HepG2 (cell line): ENCODE results near the gene MTMR3. TPM values are rescaled to one million over a fixed set of nuclear protein-coding genes. Genes with fewer than 3 reads are reported as not detected.

Experiments used
- ATAC-seq: fragments of 200-7000 bp; cut with Tn5 transposase; 3 replicates; pipeline ENCODE4 v1.9.1; 2020; ENCODE audit warnings: mild to moderate bottlenecking, moderate library complexity
- BruUV-seq: library from RNA; stranded (reverse); fragments of 400-500 nt; replicated peaks from 2 replicates; lab custom pipeline; 2021; lab: Mats Ljungman, UMichigan
- CTCF ChIA-PET: fragments of 300-600 bp; formaldehyde crosslinking; extraction: SDS; loops from one replicate; lab custom pipeline; 2021; ENCODE audit warnings: low total read pairs, inconsistent platforms, low intra/inter-chr PET ratio; lab: Yijun Ruan, JAX
- POLR2A ChIA-PET: fragments of 350-600 bp; sonication (Branson Sonifier 250); formaldehyde crosslinking; loops from one replicate; lab custom pipeline; 2020; ENCODE audit warnings: antibody characterized with exemption, inconsistent platforms; lab: Yijun Ruan, JAX
- DNase-seq: peaks from one replicate; pipeline ENCODE4 v3.0.0-alpha.2; 2015; ENCODE audit warnings: low spot score
- FAIRE-seq: peaks from 3 replicates; lab custom pipeline; 2011; peaks lifted over from hg19 to GRCh38; lab: Jason Lieb, UNC
- H2AFZ ChIP-seq: one replicate; pipeline ENCODE4 v1.6.1; 2011; ENCODE audit warnings: low read length, inconsistent platforms
- H3K27ac ChIP-seq: fragments of 300-600 bp; 3 replicates; pipeline ENCODE4 v1.8.0; 2011; ENCODE audit warnings: mixed run types, mild to moderate bottlenecking, mixed read lengths, low read length, inconsistent platforms; ENCODE audit not compliant: insufficient read depth; ENCODE audit errors: extremely low read length
- H3K27me3 ChIP-seq, 2 experiments: fragments of 200-600 bp in 1 of 2; 2 replicates in 1 of 2; 3 replicates in 1 of 2; pipeline versions ENCODE4 v1.6.0 to v1.8.0; 2011; ENCODE audit warnings: low read length in 2 of 2, mild to moderate bottlenecking in 2 of 2, moderate library complexity in 2 of 2, inconsistent platforms in 1 of 2; ENCODE audit not compliant: insufficient read depth in 2 of 2, control insufficient read depth in 1 of 2
- H3K36me3 ChIP-seq, 2 experiments: fragments of 200-600 bp in 1 of 2; replicated peaks in 1 of 2; 2 replicates in 1 of 2; 3 replicates in 1 of 2; pipeline versions ENCODE4 v1.5.1 to v1.8.0; 2011; ENCODE audit warnings: low read length in 2 of 2, inconsistent platforms in 1 of 2; ENCODE audit not compliant: insufficient read depth in 2 of 2, control insufficient read depth in 1 of 2
- H3K4me1 ChIP-seq: 2 replicates; pipeline ENCODE4 v1.5.1; 2012; ENCODE audit warnings: low read length, inconsistent platforms; ENCODE audit not compliant: insufficient read depth
- H3K4me2 ChIP-seq: 2 replicates; pipeline ENCODE4 v1.6.0; 2011; ENCODE audit warnings: low read depth, low read length, inconsistent platforms
- H3K4me3 ChIP-seq, 3 experiments: fragments of 200-600 bp in 1 of 3; sonication (generic), shearing (Covaris generic) in 1 of 3; replicated peaks in 1 of 3; 2 replicates each; pipeline ENCODE4 v1.5.1; 2011 to 2016; ENCODE audit warnings: low read length in 3 of 3, inconsistent platforms in 2 of 3, low read depth in 2 of 3, mild to moderate bottlenecking in 2 of 3, control low read depth in 1 of 3, mixed read lengths in 1 of 3; ENCODE audit not compliant: insufficient read depth in 1 of 3
- H3K79me2 ChIP-seq: one replicate; pipeline ENCODE4 v1.6.1; 2011; ENCODE audit warnings: low read length, inconsistent platforms; ENCODE audit not compliant: insufficient read depth
- H3K9ac ChIP-seq: 2 replicates; pipeline ENCODE4 v1.6.0; 2011; ENCODE audit warnings: mild to moderate bottlenecking, low read depth, low read length, inconsistent platforms; ENCODE audit not compliant: insufficient read depth
- H3K9me3 ChIP-seq: 2 replicates; pipeline ENCODE4 v1.5.1; 2012; ENCODE audit warnings: mild to moderate bottlenecking, low read length
- H4K20me1 ChIP-seq: 2 replicates; pipeline ENCODE4 v1.6.0; 2011; ENCODE audit warnings: inconsistent platforms, mild to moderate bottlenecking, low read length, moderate library complexity; ENCODE audit not compliant: insufficient read depth
- ELF3 ChIP-seq: IDR thresholded peaks from 2 replicates; pipeline ENCODE4 v1.6.1; 2016; ENCODE audit warnings: missing genetic modification reagents, missing compliant biosample characterization
- HBP1 ChIP-seq: IDR thresholded peaks from 2 replicates; pipeline ENCODE4 v1.6.1; 2016; ENCODE audit warnings: low read depth, control low read depth
- MAX ChIP-seq: IDR thresholded peaks from 2 replicates; pipeline ENCODE4 v1.6.1; 2012; ENCODE audit warnings: inconsistent platforms
- PHB2 ChIP-seq: fragments of 450-650 bp; IDR thresholded peaks from 2 replicates; pipeline ENCODE4 v1.6.1; 2018; ENCODE audit not compliant: partially characterized antibody
- STAT6 ChIP-seq: sonication (generic); formaldehyde crosslinking; IDR thresholded peaks from 2 replicates; pipeline ENCODE4 v1.4.0; 2020; ENCODE audit warnings: missing genetic modification reagents, mild to moderate bottlenecking, borderline replicate concordance
- ZNF18 ChIP-seq: sonication (generic); formaldehyde crosslinking; IDR thresholded peaks from 2 replicates; pipeline ENCODE4 v1.8.0; 2022; ENCODE audit warnings: mild to moderate bottlenecking, missing genetic modification reagents; ENCODE audit not compliant: insufficient replicate concordance
- ZNF260 ChIP-seq: sonication (generic); formaldehyde crosslinking; IDR thresholded peaks from 2 replicates; pipeline ENCODE4 v1.4.0; 2020; ENCODE audit warnings: missing genetic modification reagents, low read depth, mild to moderate bottlenecking, borderline replicate concordance
- ZNF556 ChIP-seq: sonication (generic); formaldehyde crosslinking; IDR thresholded peaks from 2 replicates; pipeline ENCODE4 v1.4.0; 2020; ENCODE audit warnings: mild to moderate bottlenecking, missing genetic modification reagents, borderline replicate concordance
- ZNF710 ChIP-seq: sonication (generic); formaldehyde crosslinking; IDR thresholded peaks from 2 replicates; pipeline ENCODE4 v1.5.0; 2020; ENCODE audit warnings: mild to moderate bottlenecking, missing genetic modification reagents, borderline replicate concordance
- WGBS: methylation state at CpG from one replicate; pipeline ENCODE4 v1.1.6; 2017; ENCODE audit warnings: low lambda C conversion rate; 5-methylcytosine and 5-hydroxymethylcytosine counted together
- in situ Hi-C: cut with HindIII; loops from 2 replicates; pipeline ENCODE4 v1.10.0; 2017; ENCODE audit warnings: low pct_unique_long_range_greater_than_20kb; ENCODE audit not compliant: extremely low pct_ligation_motif_present
- intact Hi-C: fragments of 100-400 bp; cut with micrococcal nuclease; formaldehyde crosslinking; loops from one replicate; pipeline ENCODE4 v1.10.0; 2022; ENCODE audit not compliant: unreplicated experiment
- polyA plus RNA-seq, 8 experiments: library from polyadenylated mRNA; depleted of rRNA in 3 of 8; stranded (reverse) in 7 of 8; unstranded in 1 of 8; fragments of >200 nt; fragmentation: Illumina TruSeq in 4 of 8; extraction: Trizol in 4 of 8; gene quantifications; 2 replicates each; pipeline versions ENCODE4 v1.2.1 to v1.2.3, GENCODE V29; 2011 to 2016; ENCODE audit warnings: low read depth in 4 of 8, missing spikeins in 1 of 8, mixed read lengths in 1 of 8; ENCODE audit not compliant: insufficient read depth in 1 of 8
- total RNA-seq, 5 experiments: library from RNA; depleted of rRNA; stranded (reverse); fragments of >200 nt; fragmentation: Illumina TruSeq; extraction: Trizol; gene quantifications; 2 replicates each; pipeline ENCODE4 v1.2.3, GENCODE V29; 2016; ENCODE audit warnings: low read depth in 1 of 5

The MTMR3 gene
- total and polyA plus RNA-seq, 2 of the 13 experiments (the other 11 are each of a cell fraction or from before 2014, with no cell fraction given): 12.6 to 24.8 TPM

GRCh38 chr22:29932136-29932535 is 49.2 kb downstream of the MTMR3 start:
- 91% methylated on average over 2 of the region's 2 CpGs for WGBS
- CTCF ChIA-PET: no interaction called here
- Histone ChIP-seq H3K27ac (no peak overlapping the region), H3K9ac (no peak overlapping the region), H3K4me3 (no peak overlapping the region), H3K79me2 (peaks cover 34% of the 10 kb centered on the region), H3K36me3 (no peaks in the 10 kb centered on the region), H3K9me3 (no peaks in the 10 kb centered on the region), H4K20me1 (peaks cover 2% of the 10 kb centered on the region; the same call in 1 of the 2 replicates), H3K4me1 (no peaks in the 10 kb centered on the region), H3K4me2 (no peak overlapping the region), H2AFZ (no peak overlapping the region), H3K27me3 (no peaks in the 10 kb centered on the region)
- FAIRE-seq (no peak), DNase-seq (no peak), ATAC-seq (no peak)
- no TSS peak for BruUV-seq
- POLR2A ChIA-PET: no interaction called here
- in situ Hi-C loops: no loop called here
- intact Hi-C loops: no loop called here
- no peak for TF ChIP-seq ZNF18 (CRISPR knock-in tag)
- TF ChIP-seq ZNF260 (CRISPR knock-in tag): no peak
- TF ChIP-seq ELF3 (CRISPR knock-in tag): no peak
- no peak for TF ChIP-seq HBP1 (CRISPR knock-in tag)
- no peak for TF ChIP-seq ZNF710 (CRISPR knock-in tag)
- TF ChIP-seq PHB2: no peak
- no peak for TF ChIP-seq ZNF556 (CRISPR knock-in tag)
- TF ChIP-seq STAT6 (CRISPR knock-in tag): no peak
- no peak for TF ChIP-seq MAX
